SK-N-SH treated with all-trans-retinoic acid at 6 μM for 48 hours (cell line): ENCODE results near the gene EGLN1.
A peak's percentile ranks its signal among the peaks of the same experiment; 100 is the strongest.

ENCODE experiments used
- ATAC-seq: fragments of 200-7000 bp; cut with Tn5 transposase; 3 replicates; pipeline ENCODE4 v1.9.1; 2020; ENCODE audit warnings: mild to moderate bottlenecking, moderate library complexity
- ARNTL ChIP-seq: fragments of 450-650 bp; formaldehyde crosslinking; IDR thresholded peaks from 2 replicates; pipeline ENCODE4 v1.5.0; 2020; ENCODE audit warnings: low read depth, mild to moderate bottlenecking, moderate library complexity, borderline replicate concordance
- BACH2 ChIP-seq: fragments of 250-450 bp; sonication (Bioruptor Pico); IDR thresholded peaks from 2 replicates; pipeline ENCODE4 v1.9.0; 2021; ENCODE audit warnings: mild to moderate bottlenecking, borderline replicate concordance
- CSDC2 ChIP-seq: fragments of 250-450 bp; sonication (Bioruptor Pico); IDR thresholded peaks from 2 replicates; pipeline ENCODE4 v1.5.0; 2020; ENCODE audit warnings: mild to moderate bottlenecking, moderate library complexity
- CSRNP3 ChIP-seq: fragments of 250-450 bp; sonication (Bioruptor Pico); IDR thresholded peaks from 2 replicates; pipeline ENCODE4 v1.5.1; 2021; ENCODE audit warnings: mild to moderate bottlenecking, moderate library complexity
- ESRRG ChIP-seq: fragments of 250-450 bp; sonication (Bioruptor Pico); IDR thresholded peaks from 2 replicates; pipeline ENCODE4 v1.6.1; 2021; ENCODE audit warnings: mild to moderate bottlenecking
- GLIS3 ChIP-seq: fragments of 250-450 bp; sonication (Bioruptor Pico); IDR thresholded peaks from 2 replicates; pipeline ENCODE4 v1.5.0; 2020; ENCODE audit warnings: mild to moderate bottlenecking, moderate library complexity
- ISL1 ChIP-seq: fragments of 250-450 bp; sonication (Bioruptor Pico); IDR thresholded peaks from 2 replicates; pipeline ENCODE4 v2.1.2; 2022; ENCODE audit warnings: mild to moderate bottlenecking, moderate library complexity
- OSR1 ChIP-seq: fragments of 250-450 bp; sonication (Bioruptor Pico); IDR thresholded peaks from 2 replicates; pipeline ENCODE4 v1.8.0; 2022; ENCODE audit warnings: moderate library complexity, mild to moderate bottlenecking, inconsistent platforms
- POU6F1 ChIP-seq: fragments of 250-450 bp; sonication (Bioruptor Pico); IDR thresholded peaks from 2 replicates; pipeline ENCODE4 v1.8.0; 2021; ENCODE audit warnings: low read depth, mild to moderate bottlenecking, moderate library complexity, borderline replicate concordance
- PPARA ChIP-seq: fragments of 250-450 bp; sonication (Bioruptor Pico); IDR thresholded peaks from 2 replicates; pipeline ENCODE4 v1.5.0; 2020; ENCODE audit warnings: mild to moderate bottlenecking, borderline replicate concordance
- RARB ChIP-seq: fragments of 250-450 bp; sonication (Bioruptor Pico); IDR thresholded peaks from 2 replicates; pipeline ENCODE4 v1.8.0; 2021; ENCODE audit warnings: mild to moderate bottlenecking, moderate library complexity
- SNAI2 ChIP-seq: fragments of 250-450 bp; sonication (Bioruptor Pico); IDR thresholded peaks from 2 replicates; pipeline ENCODE4 v1.5.0; 2020; ENCODE audit warnings: mild to moderate bottlenecking, moderate library complexity
- TCF4 ChIP-seq: fragments of 250-450 bp; sonication (Bioruptor Pico); IDR thresholded peaks from 2 replicates; pipeline ENCODE4 v1.8.0; 2021; ENCODE audit warnings: mild to moderate bottlenecking, moderate library complexity, borderline replicate concordance
- TOX ChIP-seq: fragments of 250-450 bp; sonication (Bioruptor Pico); IDR thresholded peaks from 2 replicates; pipeline ENCODE4 v1.8.0; 2021; ENCODE audit warnings: mild to moderate bottlenecking, moderate library complexity, borderline replicate concordance
- ZC3H10 ChIP-seq: fragments of 250-450 bp; sonication (Bioruptor Pico); IDR thresholded peaks from 2 replicates; pipeline ENCODE4 v1.5.1; 2021; ENCODE audit warnings: mild to moderate bottlenecking, moderate library complexity
- ZFP3 ChIP-seq: fragments of 250-450 bp; sonication (Bioruptor Pico); IDR thresholded peaks from 2 replicates; pipeline ENCODE4 v1.5.0; 2020; ENCODE audit warnings: mild to moderate bottlenecking, moderate library complexity
- ZFP30 ChIP-seq: fragments of 450-650 bp; formaldehyde crosslinking; IDR thresholded peaks from 2 replicates; pipeline ENCODE4 v1.5.0; 2022; ENCODE audit warnings: mild to moderate bottlenecking, moderate library complexity
- ZNF565 ChIP-seq: fragments of 450-650 bp; formaldehyde crosslinking; conservative IDR thresholded peaks from 2 replicates; pipeline ENCODE4 v1.5.0; 2020; ENCODE audit warnings: low read depth, mild to moderate bottlenecking, moderate library complexity
- ZNF8 ChIP-seq: fragments of 450-650 bp; formaldehyde crosslinking; IDR thresholded peaks from 2 replicates; pipeline ENCODE4 v1.5.0; 2020; ENCODE audit warnings: mild to moderate bottlenecking, moderate library complexity
- TF ChIP-seq, protein P1 (sequence below): fragments of 250-450 bp; sonication (Bioruptor Pico); IDR thresholded peaks from 2 replicates; pipeline ENCODE4 v1.5.1; 2020; ENCODE audit warnings: low read depth, mild to moderate bottlenecking, moderate library complexity
- TF ChIP-seq, protein P2 (sequence below): fragments of 250-450 bp; sonication (Bioruptor Pico); IDR thresholded peaks from 2 replicates; pipeline ENCODE4 v1.5.0; 2020; ENCODE audit warnings: mild to moderate bottlenecking, moderate library complexity
- TF ChIP-seq, protein P3 (sequence below): fragments of 250-450 bp; sonication (Bioruptor Pico); IDR thresholded peaks from 2 replicates; pipeline ENCODE4 v1.8.0; 2020; ENCODE audit warnings: mild to moderate bottlenecking, moderate library complexity, borderline replicate concordance

Gene EGLN1

GRCh38 chr1:231372501-231372900 lies 49.6 kb downstream of the EGLN1 start:
- no peak for TF ChIP-seq OSR1 (CRISPR knock-in tag)
- no peak for TF ChIP-seq RARB (CRISPR knock-in tag)
- TF ChIP-seq, protein P1, sequence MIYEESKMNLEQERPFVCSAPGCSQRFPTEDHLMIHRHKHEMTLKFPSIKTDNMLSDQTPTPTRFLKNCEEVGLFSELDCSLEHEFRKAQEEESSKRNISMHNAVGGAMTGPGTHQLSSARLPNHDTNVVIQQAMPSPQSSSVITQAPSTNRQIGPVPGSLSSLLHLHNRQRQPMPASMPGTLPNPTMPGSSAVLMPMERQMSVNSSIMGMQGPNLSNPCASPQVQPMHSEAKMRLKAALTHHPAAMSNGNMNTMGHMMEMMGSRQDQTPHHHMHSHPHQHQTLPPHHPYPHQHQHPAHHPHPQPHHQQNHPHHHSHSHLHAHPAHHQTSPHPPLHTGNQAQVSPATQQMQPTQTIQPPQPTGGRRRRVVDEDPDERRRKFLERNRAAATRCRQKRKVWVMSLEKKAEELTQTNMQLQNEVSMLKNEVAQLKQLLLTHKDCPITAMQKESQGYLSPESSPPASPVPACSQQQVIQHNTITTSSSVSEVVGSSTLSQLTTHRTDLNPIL, result no peak
- no peak for TF ChIP-seq PPARA (CRISPR knock-in tag)
- TF ChIP-seq CSDC2 (CRISPR knock-in tag), result no peak
- TF ChIP-seq POU6F1 (CRISPR knock-in tag), result no peak
- no peak for TF ChIP-seq ARNTL (CRISPR knock-in tag)
- TF ChIP-seq ZNF565, result no peak
- no peak for TF ChIP-seq BACH2 (CRISPR knock-in tag)
- TF ChIP-seq CSRNP3 (CRISPR knock-in tag), result no peak
- TF ChIP-seq ZFP30 (CRISPR knock-in tag), result no peak
- no peak for TF ChIP-seq TOX (CRISPR knock-in tag)
- TF ChIP-seq SNAI2 (CRISPR knock-in tag), result no peak
- no peak for TF ChIP-seq ZNF8 (CRISPR knock-in tag)
- TF ChIP-seq, protein P2, sequence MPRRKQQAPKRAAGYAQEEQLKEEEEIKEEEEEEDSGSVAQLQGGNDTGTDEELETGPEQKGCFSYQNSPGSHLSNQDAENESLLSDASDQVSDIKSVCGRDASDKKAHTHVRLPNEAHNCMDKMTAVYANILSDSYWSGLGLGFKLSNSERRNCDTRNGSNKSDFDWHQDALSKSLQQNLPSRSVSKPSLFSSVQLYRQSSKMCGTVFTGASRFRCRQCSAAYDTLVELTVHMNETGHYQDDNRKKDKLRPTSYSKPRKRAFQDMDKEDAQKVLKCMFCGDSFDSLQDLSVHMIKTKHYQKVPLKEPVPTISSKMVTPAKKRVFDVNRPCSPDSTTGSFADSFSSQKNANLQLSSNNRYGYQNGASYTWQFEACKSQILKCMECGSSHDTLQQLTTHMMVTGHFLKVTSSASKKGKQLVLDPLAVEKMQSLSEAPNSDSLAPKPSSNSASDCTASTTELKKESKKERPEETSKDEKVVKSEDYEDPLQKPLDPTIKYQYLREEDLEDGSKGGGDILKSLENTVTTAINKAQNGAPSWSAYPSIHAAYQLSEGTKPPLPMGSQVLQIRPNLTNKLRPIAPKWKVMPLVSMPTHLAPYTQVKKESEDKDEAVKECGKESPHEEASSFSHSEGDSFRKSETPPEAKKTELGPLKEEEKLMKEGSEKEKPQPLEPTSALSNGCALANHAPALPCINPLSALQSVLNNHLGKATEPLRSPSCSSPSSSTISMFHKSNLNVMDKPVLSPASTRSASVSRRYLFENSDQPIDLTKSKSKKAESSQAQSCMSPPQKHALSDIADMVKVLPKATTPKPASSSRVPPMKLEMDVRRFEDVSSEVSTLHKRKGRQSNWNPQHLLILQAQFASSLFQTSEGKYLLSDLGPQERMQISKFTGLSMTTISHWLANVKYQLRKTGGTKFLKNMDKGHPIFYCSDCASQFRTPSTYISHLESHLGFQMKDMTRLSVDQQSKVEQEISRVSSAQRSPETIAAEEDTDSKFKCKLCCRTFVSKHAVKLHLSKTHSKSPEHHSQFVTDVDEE (CRISPR knock-in tag), result no peak
- TF ChIP-seq GLIS3 (CRISPR knock-in tag), result no peak
- TF ChIP-seq, protein P3, sequence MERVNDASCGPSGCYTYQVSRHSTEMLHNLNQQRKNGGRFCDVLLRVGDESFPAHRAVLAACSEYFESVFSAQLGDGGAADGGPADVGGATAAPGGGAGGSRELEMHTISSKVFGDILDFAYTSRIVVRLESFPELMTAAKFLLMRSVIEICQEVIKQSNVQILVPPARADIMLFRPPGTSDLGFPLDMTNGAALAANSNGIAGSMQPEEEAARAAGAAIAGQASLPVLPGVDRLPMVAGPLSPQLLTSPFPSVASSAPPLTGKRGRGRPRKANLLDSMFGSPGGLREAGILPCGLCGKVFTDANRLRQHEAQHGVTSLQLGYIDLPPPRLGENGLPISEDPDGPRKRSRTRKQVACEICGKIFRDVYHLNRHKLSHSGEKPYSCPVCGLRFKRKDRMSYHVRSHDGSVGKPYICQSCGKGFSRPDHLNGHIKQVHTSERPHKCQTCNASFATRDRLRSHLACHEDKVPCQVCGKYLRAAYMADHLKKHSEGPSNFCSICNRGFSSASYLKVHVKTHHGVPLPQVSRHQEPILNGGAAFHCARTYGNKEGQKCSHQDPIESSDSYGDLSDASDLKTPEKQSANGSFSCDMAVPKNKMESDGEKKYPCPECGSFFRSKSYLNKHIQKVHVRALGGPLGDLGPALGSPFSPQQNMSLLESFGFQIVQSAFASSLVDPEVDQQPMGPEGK (CRISPR knock-in tag), result no peak
- no peak for TF ChIP-seq ZC3H10
- TF ChIP-seq ESRRG, result no peak
- ATAC-seq, result no peak

DNA sequence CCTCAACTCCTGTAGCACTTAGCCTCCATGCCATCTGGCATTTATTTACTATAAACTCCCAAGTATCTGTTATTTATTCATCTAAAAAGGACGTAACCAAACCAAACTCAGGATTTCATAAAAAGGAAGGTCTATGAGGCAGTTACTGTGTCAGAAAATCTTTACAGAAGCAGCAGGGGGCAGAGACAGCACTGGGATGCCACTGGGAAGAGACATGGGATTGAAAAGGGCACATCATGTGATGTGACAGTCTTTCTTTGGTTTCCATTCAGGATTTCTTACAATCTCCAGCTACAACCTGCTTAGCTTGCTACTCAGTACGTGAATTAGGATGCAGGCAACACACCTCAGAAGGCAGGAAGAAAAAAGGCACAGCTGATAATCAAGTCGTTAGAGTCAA lies 52.8 kb downstream of the EGLN1 start:
- TF ChIP-seq, protein P1, result no peak
- TF ChIP-seq ZNF8 (CRISPR knock-in tag) (no peak), GLIS3 (CRISPR knock-in tag) (no peak), TCF4 (CRISPR knock-in tag) (no peak), ISL1 (CRISPR knock-in tag) (no peak), SNAI2 (CRISPR knock-in tag) (no peak), ZFP3 (no peak), ZNF565 (no peak), RARB (CRISPR knock-in tag) (no peak), ZFP30 (CRISPR knock-in tag) (no peak)
- TF ChIP-seq, all 23 proteins: peak for 0
- ATAC-seq, result peak; percentile 78
